Transverse colon (tissue), 4 donors: ENCODE measurements around the gene ZNF335. TPM values are rescaled to one million over a fixed set of nuclear protein-coding genes. Genes with fewer than 3 reads are reported as not detected.

Experiments used
- DNase-seq: peaks from one replicate; pipeline ENCODE4 v3.0.0-alpha.2; 2019
- H3K27ac ChIP-seq, 4 donors: fragments of 200-600 bp; sonication (generic); 2 replicates each; pipeline ENCODE4 v1.5.1; 2016 to 2018; ENCODE audit warnings: inconsistent platforms in 4 of 4
- H3K27me3 ChIP-seq: fragments of 200-600 bp; sonication (generic); 2 replicates; pipeline ENCODE4 v1.5.1; 2017; ENCODE audit warnings: inconsistent platforms
- H3K36me3 ChIP-seq, 4 donors: fragments of 200-600 bp; sonication (generic); 2 replicates each; pipeline ENCODE4 v1.5.1; 2017 to 2019; ENCODE audit warnings: inconsistent platforms in 4 of 4
- H3K4me1 ChIP-seq, 4 donors: fragments of 200-600 bp; sonication (generic); 2 replicates each; pipeline ENCODE4 v1.5.1; 2017 to 2020; ENCODE audit warnings: inconsistent platforms in 4 of 4
- H3K4me3 ChIP-seq, 4 donors: fragments of 200-600 bp; sonication (generic); 1 replicate in 1 of 4; 2 replicates in 3 of 4; pipeline versions ENCODE4 v1.5.1 to v1.6.1; 2017 to 2019; ENCODE audit warnings: inconsistent platforms in 4 of 4
- H3K9me3 ChIP-seq, 2 donors: fragments of 200-600 bp; sonication (generic); 2 replicates each; pipeline ENCODE4 v1.5.1; 2017 to 2019; ENCODE audit warnings: inconsistent platforms in 2 of 2
- EP300 ChIP-seq: sonication (generic); formaldehyde crosslinking; IDR thresholded peaks from one replicate; pipeline ENCODE4 v1.6.1; 2017; ENCODE audit warnings: antibody characterized with exemption, low read depth
- POLR2A ChIP-seq: fragments of 450-650 bp; IDR thresholded peaks from one replicate; pipeline ENCODE4 v1.6.1; 2016; ENCODE audit warnings: antibody characterized with exemption, mild to moderate bottlenecking, moderate library complexity
- POLR2AphosphoS5 ChIP-seq, 3 donors: sonication (generic); formaldehyde crosslinking; IDR thresholded peaks; one replicate each; pipeline ENCODE4 v1.6.1; 2016; ENCODE audit warnings: antibody characterized with exemption in 3 of 3
- WGBS, 2 donors: methylation state at CpG; one replicate each; pipeline ENCODE4 v1.1.5; 2018; ENCODE audit warnings: low coverage in 1 of 2; 5-methylcytosine and 5-hydroxymethylcytosine counted together
- in situ Hi-C, 4 donors: fragments of 200-750 bp; cut with MboI; loops; one replicate each; pipeline versions ENCODE4 v1.15.0 to v1.15.1; 2017; ENCODE audit warnings: low sequenced_read_pairs in 3 of 4, low pct_ligation_motif_present in 1 of 4, low pct_unique_long_range_greater_than_20kb in 1 of 4
- intact Hi-C: fragments of 100-400 bp; cut with DNase I; formaldehyde crosslinking; loops from one replicate; pipeline ENCODE4 v1.15.1; 2023; ENCODE audit warnings: low total_unique reads
- total RNA-seq, 4 donors: library from RNA; depleted of rRNA; stranded (reverse); fragments of >200 nt; gene quantifications; one replicate each; pipeline ENCODE4 v1.1.0, GENCODE V29; 2016
- TF ChIP-seq, protein P1 (sequence below), 5 experiments: fragments of 200-600 bp in 3 of 5; fragments of 450-650 bp in 2 of 5; sonication (generic) in 3 of 5; IDR thresholded peaks; 1 replicate in 2 of 5; 2 replicates in 3 of 5; pipeline ENCODE4 v1.5.1; 2016 to 2017; ENCODE audit warnings: antibody characterized with exemption in 5 of 5, inconsistent platforms in 3 of 5, mild to moderate bottlenecking in 2 of 5, moderate library complexity in 1 of 5

The ZNF335 gene
- total RNA-seq, 4 donors from 2014 or later, result 27.0 to 80.0 (median 32.4) TPM

DNA sequence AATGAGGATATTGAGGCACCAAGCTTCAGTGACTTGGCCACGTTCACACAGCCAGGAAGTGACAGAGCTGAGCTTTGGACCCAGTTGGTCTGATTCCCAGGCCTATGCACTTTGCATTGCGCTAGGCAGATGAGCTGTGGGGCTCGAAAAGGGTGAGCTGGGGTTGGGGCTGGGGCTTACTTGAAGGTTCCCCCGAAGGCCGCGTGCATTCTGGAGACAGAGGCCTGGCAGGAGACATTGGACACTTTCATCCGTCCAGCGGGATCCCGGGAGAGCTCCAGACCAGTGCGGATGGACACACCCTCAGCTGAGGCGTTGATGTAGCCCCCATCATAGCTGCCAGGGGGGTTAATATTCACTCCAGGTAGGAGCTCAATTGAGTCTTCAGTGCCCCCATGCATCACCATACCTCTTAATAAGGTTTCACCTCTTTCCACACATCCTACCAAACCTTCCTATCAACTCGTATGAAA, 62.6 kb downstream of the ZNF335 start:
- no peaks in the 10 kb centered on the region for H3K36me3 ChIP-seq
- no peaks in the 10 kb centered on the region for H3K27me3 ChIP-seq
- TF ChIP-seq POLR2AphosphoS5 (IDR thresholded peaks at IDR 0.05) (no peak), POLR2A (no peak), EP300 (no peak)
- TF ChIP-seq, protein P1, sequence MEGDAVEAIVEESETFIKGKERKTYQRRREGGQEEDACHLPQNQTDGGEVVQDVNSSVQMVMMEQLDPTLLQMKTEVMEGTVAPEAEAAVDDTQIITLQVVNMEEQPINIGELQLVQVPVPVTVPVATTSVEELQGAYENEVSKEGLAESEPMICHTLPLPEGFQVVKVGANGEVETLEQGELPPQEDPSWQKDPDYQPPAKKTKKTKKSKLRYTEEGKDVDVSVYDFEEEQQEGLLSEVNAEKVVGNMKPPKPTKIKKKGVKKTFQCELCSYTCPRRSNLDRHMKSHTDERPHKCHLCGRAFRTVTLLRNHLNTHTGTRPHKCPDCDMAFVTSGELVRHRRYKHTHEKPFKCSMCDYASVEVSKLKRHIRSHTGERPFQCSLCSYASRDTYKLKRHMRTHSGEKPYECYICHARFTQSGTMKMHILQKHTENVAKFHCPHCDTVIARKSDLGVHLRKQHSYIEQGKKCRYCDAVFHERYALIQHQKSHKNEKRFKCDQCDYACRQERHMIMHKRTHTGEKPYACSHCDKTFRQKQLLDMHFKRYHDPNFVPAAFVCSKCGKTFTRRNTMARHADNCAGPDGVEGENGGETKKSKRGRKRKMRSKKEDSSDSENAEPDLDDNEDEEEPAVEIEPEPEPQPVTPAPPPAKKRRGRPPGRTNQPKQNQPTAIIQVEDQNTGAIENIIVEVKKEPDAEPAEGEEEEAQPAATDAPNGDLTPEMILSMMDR (IDR thresholded peaks at IDR 0.05), result no peak
- DNase-seq, result no peak
- intact Hi-C loops, result no loop called here
- no peaks in the 10 kb centered on the region for H3K9me3 ChIP-seq
- peak overlapping the region in 1 of 4 donors; percentile 88 for H3K27ac ChIP-seq
- 84 to 100% methylated on average over 1 to 11 of the region's 12 CpGs for WGBS, 2 donors
- in situ Hi-C loops, result no loop called here
- peaks cover 8 to 34% (median 16%) of the 10 kb centered on the region in 4 donors for H3K4me1 ChIP-seq
- no peak overlapping the region for H3K4me3 ChIP-seq

DNA sequence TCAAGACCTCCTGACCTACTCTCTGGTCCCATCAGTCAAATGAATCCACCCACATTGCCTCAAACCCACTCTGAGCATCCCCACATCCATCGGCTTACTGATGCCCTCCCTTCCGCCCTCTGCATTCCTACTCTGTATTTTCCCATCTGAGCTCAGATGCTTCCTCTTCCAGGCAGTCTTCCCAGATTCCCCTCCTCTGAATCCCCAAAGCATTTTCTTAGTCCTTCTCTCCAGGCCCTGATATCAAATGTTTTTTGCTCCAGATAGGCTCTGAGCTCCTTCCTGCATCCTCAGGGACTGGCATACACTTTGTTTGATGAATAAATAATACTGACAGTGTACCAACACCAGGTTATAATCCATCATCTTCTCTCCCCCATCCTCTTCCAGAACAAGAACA, 63.9 kb downstream of the ZNF335 start:
- H3K4me1 ChIP-seq, result peaks cover 8 to 27% (median 16%) of the 10 kb centered on the region in 4 donors
- H3K27ac ChIP-seq, result no peak overlapping the region
- WGBS, 2 donors, result 98 to 100% methylated on average over 2 of the region's 2 CpGs
- H3K36me3 ChIP-seq, result no peaks in the 10 kb centered on the region
- no peaks in the 10 kb centered on the region for H3K9me3 ChIP-seq
- H3K27me3 ChIP-seq, result no peaks in the 10 kb centered on the region
- intact Hi-C loops, result no loop called here
- TF ChIP-seq EP300, result no peak
- TF ChIP-seq, protein P1 (IDR thresholded peaks at IDR 0.05), result no peak
- no peak for TF ChIP-seq POLR2A
- no peak for TF ChIP-seq POLR2AphosphoS5 (IDR thresholded peaks at IDR 0.05)
- no peak overlapping the region for H3K4me3 ChIP-seq
- DNase-seq, result no peak
- in situ Hi-C loops, result no loop called here

DNA sequence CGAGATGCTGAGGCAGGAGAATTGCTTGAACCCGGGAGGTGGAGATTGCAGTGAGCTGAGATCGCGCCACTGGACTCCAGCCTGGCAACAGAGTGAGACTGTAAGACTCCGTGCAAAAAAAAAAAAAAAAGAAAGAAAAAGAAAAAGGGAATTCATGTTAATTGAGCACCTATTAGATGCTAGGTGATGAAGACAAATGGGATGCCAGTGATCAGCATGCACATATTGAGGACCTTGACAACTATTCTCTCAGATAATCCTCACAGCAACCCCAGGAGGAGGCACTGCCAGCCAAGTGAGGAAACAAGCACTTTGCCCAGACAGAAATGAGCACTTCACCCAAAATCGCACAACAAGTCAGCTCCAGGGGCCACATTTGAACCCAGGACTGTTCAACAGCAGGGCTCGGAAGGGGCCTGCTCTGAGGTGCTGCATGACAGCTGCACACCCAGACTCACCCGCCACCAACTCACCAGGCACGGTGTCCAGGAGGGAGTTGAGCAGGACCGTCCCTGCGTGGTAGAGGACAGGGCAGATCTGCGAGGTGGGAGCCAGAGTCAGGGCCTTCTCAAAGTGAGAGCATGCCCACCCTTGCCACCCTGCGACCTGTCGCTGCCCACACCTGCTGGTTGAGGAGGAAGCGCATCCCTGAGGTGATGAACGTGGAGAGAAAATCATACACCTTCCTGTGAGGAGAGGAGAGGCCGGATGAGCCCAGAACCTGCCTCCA, 64.6 kb downstream of the ZNF335 start:
- no peak for DNase-seq
- intact Hi-C loops, result no loop called here
- WGBS, 2 donors, result 96% methylated on average over 17 of the region's 17 CpGs; no CpG with 5 or more reads in 1 of the 2 donors

DNA sequence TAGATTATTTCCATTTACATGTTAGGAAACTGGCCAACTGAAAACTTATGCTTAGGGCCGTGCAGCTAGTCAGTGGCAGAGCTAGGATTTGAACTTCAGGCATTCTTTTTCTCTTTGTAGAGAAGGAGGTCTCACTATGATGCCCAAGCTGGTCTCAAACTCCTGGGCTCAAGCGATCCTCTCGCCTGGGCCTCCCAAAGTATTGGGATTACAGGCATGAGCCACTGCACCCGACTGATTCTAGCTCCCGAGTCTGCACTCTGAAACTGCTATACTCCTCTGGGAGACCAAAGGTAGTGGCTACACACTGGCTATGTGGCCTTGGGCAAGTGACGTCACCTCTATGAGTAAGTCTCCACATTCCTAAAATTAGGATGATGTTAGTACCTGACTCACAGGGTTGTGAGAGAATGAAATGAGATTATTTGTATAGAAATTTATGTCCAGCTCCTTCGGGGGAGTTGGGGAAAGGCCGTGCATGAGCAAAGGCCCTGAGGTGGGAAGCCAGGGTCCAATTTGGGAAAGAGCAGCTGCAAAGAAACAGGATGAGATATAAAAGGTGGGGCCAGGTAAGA, 66.4 kb downstream of the ZNF335 start:
- Histone ChIP-seq H3K4me3 (no peak overlapping the region), H3K4me1 (peaks cover 0 to 7% (median 0%) of the 10 kb centered on the region in 4 donors), H3K27ac (no peak overlapping the region), H3K9me3 (no peaks in the 10 kb centered on the region), H3K36me3 (no peaks in the 10 kb centered on the region), H3K27me3 (no peaks in the 10 kb centered on the region)
- DNase-seq, result no peak
- in situ Hi-C loops, result no loop called here
- TF ChIP-seq EP300 (no peak), POLR2AphosphoS5 (IDR thresholded peaks at IDR 0.05) (no peak), POLR2A (no peak)
- TF ChIP-seq, protein P1 (IDR thresholded peaks at IDR 0.05), result no peak
- 86 to 88% methylated on average over 3 to 8 of the region's 8 CpGs for WGBS, 2 donors
- intact Hi-C loops, result no loop called here

More for the DNA sequence above, 64.6 kb downstream of the ZNF335 start:
- Histone ChIP-seq H3K4me1 (peaks cover 8 to 22% (median 14%) of the 10 kb centered on the region in 4 donors), H3K27ac (no peak overlapping the region), H3K27me3 (no peaks in the 10 kb centered on the region), H3K4me3 (no peak overlapping the region), H3K36me3 (no peaks in the 10 kb centered on the region), H3K9me3 (no peaks in the 10 kb centered on the region)
- in situ Hi-C loops, result no loop called here
- TF ChIP-seq EP300, result no peak
- TF ChIP-seq, protein P1 (IDR thresholded peaks at IDR 0.05), result no peak
- TF ChIP-seq POLR2AphosphoS5 (IDR thresholded peaks at IDR 0.05), result no peak
- no peak for TF ChIP-seq POLR2A
